Measurements from ENCODE around the gene MACROD1.

DNA sequence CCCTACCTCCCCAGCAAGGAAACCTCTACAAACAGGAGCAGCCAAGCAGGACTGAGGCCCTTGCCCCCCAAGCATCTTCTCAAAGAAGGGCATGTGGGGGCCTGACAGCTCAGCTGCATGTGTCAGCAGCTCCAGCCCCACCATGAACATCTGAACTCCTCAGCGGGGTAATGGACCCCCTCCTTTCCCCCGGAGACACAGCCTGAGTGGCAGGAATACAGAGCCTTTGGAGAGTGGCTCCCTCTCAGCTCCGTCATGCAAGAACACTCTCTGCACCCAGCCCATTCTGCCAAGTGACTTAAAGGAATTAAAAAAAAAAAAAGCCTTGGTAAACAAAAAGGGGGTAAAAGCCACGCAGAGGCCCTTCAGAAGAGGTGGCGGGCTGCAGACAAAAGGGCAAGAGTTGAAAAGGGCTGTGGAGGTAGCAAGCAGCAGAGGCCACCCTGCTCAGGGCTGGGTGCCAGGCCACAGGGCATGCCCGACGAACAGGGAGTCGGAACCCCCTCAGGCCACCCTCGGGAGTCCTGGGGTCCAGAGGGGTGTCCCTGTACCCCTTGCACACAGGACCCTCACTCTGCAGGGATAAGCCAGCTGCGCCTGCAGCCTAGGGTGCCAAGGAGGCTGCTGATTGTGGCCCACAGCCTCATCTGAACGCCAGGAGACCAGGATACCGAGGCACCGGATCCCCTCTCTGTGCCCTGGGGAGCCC lies 62.5 kb downstream of the MACROD1 start:
- TF ChIP-seq, protein P1, sequence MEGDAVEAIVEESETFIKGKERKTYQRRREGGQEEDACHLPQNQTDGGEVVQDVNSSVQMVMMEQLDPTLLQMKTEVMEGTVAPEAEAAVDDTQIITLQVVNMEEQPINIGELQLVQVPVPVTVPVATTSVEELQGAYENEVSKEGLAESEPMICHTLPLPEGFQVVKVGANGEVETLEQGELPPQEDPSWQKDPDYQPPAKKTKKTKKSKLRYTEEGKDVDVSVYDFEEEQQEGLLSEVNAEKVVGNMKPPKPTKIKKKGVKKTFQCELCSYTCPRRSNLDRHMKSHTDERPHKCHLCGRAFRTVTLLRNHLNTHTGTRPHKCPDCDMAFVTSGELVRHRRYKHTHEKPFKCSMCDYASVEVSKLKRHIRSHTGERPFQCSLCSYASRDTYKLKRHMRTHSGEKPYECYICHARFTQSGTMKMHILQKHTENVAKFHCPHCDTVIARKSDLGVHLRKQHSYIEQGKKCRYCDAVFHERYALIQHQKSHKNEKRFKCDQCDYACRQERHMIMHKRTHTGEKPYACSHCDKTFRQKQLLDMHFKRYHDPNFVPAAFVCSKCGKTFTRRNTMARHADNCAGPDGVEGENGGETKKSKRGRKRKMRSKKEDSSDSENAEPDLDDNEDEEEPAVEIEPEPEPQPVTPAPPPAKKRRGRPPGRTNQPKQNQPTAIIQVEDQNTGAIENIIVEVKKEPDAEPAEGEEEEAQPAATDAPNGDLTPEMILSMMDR (IDR thresholded peaks at IDR 0.05), result no peak
- TF ChIP-seq EZH2 (IDR thresholded peaks at IDR 0.05; ENCODE audit: borderline replicate concordance, insufficient read depth, low read depth, low read length, poor library complexity, severe bottlenecking), result no peak

All from B cell (primary cell).